MM.1S (cell line): ENCODE results near the gene GSE1.

Experiments used
- DNase-seq: peaks from one replicate; pipeline ENCODE4 v3.0.0-alpha.2; 2015
- H2AFZ ChIP-seq: fragments of 300-600 bp; sonication (generic); 2 replicates; pipeline ENCODE4 v1.6.0; 2016; ENCODE audit warnings: antibody characterized with exemption, low read length
- H3F3A ChIP-seq: fragments of 300-600 bp; sonication (generic); 2 replicates; pipeline ENCODE4 v1.6.1; 2016; ENCODE audit warnings: mild to moderate bottlenecking, antibody characterized with exemption, low read length, moderate library complexity, mixed read lengths; ENCODE audit not compliant: insufficient read depth
- H3K27ac ChIP-seq: fragments of 300-600 bp; sonication (generic); 2 replicates; pipeline ENCODE4 v1.5.1; 2016; ENCODE audit warnings: mild to moderate bottlenecking, low read length
- H3K27me3 ChIP-seq: fragments of 300-600 bp; sonication (generic); replicated peaks from 2 replicates; pipeline ENCODE4 v1.6.0; 2016; ENCODE audit warnings: low read length; ENCODE audit not compliant: insufficient read depth
- H3K36me3 ChIP-seq: fragments of 300-600 bp; sonication (generic); replicated peaks from 2 replicates; pipeline ENCODE4 v1.6.1; 2016; ENCODE audit warnings: mild to moderate bottlenecking, low read length, mixed read lengths; ENCODE audit not compliant: insufficient read depth
- H3K4me1 ChIP-seq: fragments of 300-600 bp; sonication (generic); 2 replicates; pipeline ENCODE4 v1.6.1; 2016; ENCODE audit warnings: low read length, mixed read lengths
- H3K4me2 ChIP-seq: fragments of 300-600 bp; sonication (generic); 2 replicates; pipeline ENCODE4 v1.6.0; 2016; ENCODE audit warnings: low read depth, low read length
- H3K4me3 ChIP-seq: fragments of 300-600 bp; sonication (generic); 2 replicates; pipeline ENCODE4 v1.5.1; 2016; ENCODE audit warnings: low read length, mixed read lengths
- H3K79me2 ChIP-seq: fragments of 300-600 bp; sonication (generic); 2 replicates; pipeline ENCODE4 v1.6.1; 2016; ENCODE audit warnings: mixed run types, low read length, mixed read lengths
- H3K9ac ChIP-seq: fragments of 300-600 bp; sonication (generic); 2 replicates; pipeline ENCODE4 v1.6.1; 2016; ENCODE audit warnings: low read length, mixed read lengths
- H3K9me2 ChIP-seq: fragments of 300-600 bp; sonication (generic); replicated peaks from 2 replicates; pipeline ENCODE4 v1.6.1; 2016; ENCODE audit warnings: mild to moderate bottlenecking, low read length, mixed read lengths; ENCODE audit not compliant: insufficient read depth
- H3K9me3 ChIP-seq: fragments of 300-600 bp; sonication (generic); replicated peaks from 2 replicates; pipeline ENCODE4 v1.6.1; 2016; ENCODE audit warnings: mild to moderate bottlenecking, low read length, mixed read lengths; ENCODE audit not compliant: insufficient read depth
- H4K20me1 ChIP-seq: fragments of 300-600 bp; sonication (generic); 2 replicates; pipeline ENCODE4 v1.6.1; 2016; ENCODE audit warnings: mild to moderate bottlenecking, low read length, moderate library complexity, mixed read lengths; ENCODE audit not compliant: insufficient read depth
- EZH2 ChIP-seq: fragments of 300-600 bp; sonication (generic); optimal IDR thresholded peaks from 2 replicates; pipeline ENCODE3; 2017; ENCODE audit warnings: low read depth, mild to moderate bottlenecking, antibody characterized with exemption, low read length, mixed read lengths
- EZH2phosphoT487 ChIP-seq: fragments of 300-600 bp; sonication (generic); IDR thresholded peaks from 2 replicates; pipeline ENCODE4 v1.6.1; 2018; ENCODE audit warnings: antibody characterized with exemption, low read length
- TF ChIP-seq, protein P1 (sequence below): fragments of 300-600 bp; sonication (generic); IDR thresholded peaks from 2 replicates; pipeline ENCODE4 v1.5.1; 2016; ENCODE audit warnings: antibody characterized with exemption, low read length, mixed read lengths

GSE1 gene

DNA sequence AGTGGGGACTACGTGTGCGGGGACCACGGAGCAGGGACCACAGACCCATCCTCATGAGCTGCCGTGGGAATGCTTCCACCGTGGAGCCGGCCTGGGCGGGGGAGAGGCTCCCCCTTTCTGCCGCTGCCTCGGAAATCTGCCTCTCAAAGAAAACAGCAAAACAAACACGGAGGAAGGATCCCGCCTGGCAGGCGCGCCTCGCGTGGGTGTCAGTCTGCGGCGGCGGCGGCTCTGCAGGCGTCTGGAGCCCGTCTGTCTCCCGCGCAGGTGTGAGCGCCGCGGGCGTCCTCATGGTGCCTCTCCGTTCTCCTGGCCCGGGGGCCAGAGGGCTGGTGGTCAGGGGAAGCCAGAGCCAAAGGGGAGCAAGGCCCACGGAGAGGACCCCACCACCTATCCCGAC lies 27.5 kb downstream of the GSE1 start:
- Histone ChIP-seq H4K20me1 (no peaks in the 10 kb centered on the region), H3K36me3 (no peaks in the 10 kb centered on the region), H3K9me2 (no peaks in the 10 kb centered on the region), H3K9me3 (no peaks in the 10 kb centered on the region), H3K79me2 (no peaks in the 10 kb centered on the region), H2AFZ (no peak overlapping the region), H3F3A (no peaks in the 10 kb centered on the region), H3K9ac (no peak overlapping the region), H3K4me1 (no peaks in the 10 kb centered on the region), H3K4me3 (no peak overlapping the region), H3K4me2 (no peak overlapping the region), H3K27ac (no peak overlapping the region), H3K27me3 (no peaks in the 10 kb centered on the region)
- TF ChIP-seq EZH2, result no peak
- TF ChIP-seq, protein P1, sequence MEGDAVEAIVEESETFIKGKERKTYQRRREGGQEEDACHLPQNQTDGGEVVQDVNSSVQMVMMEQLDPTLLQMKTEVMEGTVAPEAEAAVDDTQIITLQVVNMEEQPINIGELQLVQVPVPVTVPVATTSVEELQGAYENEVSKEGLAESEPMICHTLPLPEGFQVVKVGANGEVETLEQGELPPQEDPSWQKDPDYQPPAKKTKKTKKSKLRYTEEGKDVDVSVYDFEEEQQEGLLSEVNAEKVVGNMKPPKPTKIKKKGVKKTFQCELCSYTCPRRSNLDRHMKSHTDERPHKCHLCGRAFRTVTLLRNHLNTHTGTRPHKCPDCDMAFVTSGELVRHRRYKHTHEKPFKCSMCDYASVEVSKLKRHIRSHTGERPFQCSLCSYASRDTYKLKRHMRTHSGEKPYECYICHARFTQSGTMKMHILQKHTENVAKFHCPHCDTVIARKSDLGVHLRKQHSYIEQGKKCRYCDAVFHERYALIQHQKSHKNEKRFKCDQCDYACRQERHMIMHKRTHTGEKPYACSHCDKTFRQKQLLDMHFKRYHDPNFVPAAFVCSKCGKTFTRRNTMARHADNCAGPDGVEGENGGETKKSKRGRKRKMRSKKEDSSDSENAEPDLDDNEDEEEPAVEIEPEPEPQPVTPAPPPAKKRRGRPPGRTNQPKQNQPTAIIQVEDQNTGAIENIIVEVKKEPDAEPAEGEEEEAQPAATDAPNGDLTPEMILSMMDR, result no peak
- no peak for TF ChIP-seq EZH2phosphoT487
- no peak for DNase-seq

DNA sequence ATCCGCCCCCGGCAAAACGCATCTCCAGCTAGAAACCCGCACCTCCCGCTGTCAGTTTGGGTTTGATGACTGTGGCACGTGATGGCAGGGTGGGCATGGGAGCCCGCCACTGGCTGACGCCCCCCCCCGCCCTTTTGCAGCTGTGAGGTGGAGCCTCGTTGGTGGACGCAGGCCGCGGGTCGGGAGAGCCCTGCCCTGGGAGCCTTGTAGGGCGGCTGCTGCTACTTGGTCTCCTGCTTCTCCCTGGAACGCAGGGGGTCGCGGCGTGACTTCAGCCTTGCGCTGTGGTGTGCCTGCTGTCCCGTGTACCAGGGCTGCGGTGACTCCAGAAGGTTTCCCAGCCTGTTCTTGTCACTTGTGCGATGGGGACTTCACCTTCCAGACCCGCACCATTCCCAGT lies 28.2 kb downstream of the GSE1 start:
- Histone ChIP-seq H3K9me2 (no peaks in the 10 kb centered on the region), H3K27me3 (no peaks in the 10 kb centered on the region), H3K4me3 (no peak overlapping the region), H3K4me2 (no peak overlapping the region), H3K9me3 (no peaks in the 10 kb centered on the region), H2AFZ (no peak overlapping the region), H3K36me3 (no peaks in the 10 kb centered on the region), H3K9ac (no peak overlapping the region), H3F3A (no peaks in the 10 kb centered on the region), H3K4me1 (no peaks in the 10 kb centered on the region), H4K20me1 (no peaks in the 10 kb centered on the region), H3K27ac (no peak overlapping the region), H3K79me2 (no peaks in the 10 kb centered on the region)
- TF ChIP-seq EZH2phosphoT487 (no peak), EZH2 (no peak)
- TF ChIP-seq, protein P1, result no peak
- DNase-seq, result no peak

DNA sequence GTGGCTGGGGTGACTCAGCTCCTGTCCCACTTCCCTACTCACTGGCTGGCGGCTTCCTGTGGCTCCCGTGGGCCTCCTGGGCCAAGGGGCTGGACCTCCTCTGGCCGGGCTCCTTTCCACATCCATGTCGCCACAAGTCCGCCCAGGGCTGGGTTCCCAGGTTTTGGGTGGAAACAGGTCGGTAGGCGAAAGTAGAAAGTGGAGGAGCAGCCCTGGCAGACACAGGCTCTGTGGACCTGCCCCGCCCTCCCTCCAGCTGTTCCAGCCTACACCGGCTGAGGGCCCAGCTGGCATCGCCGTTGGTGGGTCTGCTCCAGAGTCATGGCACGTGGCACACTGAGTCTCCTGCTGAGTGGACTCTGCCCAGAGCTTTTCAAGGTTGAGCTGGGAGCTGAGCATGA lies 28.7 kb downstream of the GSE1 start:
- no peaks in the 10 kb centered on the region for H3K9me2 ChIP-seq
- H4K20me1 ChIP-seq, result no peaks in the 10 kb centered on the region
- DNase-seq, result no peak
- H2AFZ ChIP-seq, result no peak overlapping the region
- no peaks in the 10 kb centered on the region for H3K9me3 ChIP-seq
- H3K79me2 ChIP-seq, result no peaks in the 10 kb centered on the region
- no peaks in the 10 kb centered on the region for H3F3A ChIP-seq
- TF ChIP-seq, protein P1, result no peak
- no peak for TF ChIP-seq EZH2phosphoT487
- TF ChIP-seq EZH2, result no peak
- H3K4me2 ChIP-seq, result no peak overlapping the region
- no peak overlapping the region for H3K9ac ChIP-seq
- no peaks in the 10 kb centered on the region for H3K27me3 ChIP-seq
- H3K27ac ChIP-seq, result no peak overlapping the region
- H3K4me1 ChIP-seq, result no peaks in the 10 kb centered on the region
- H3K4me3 ChIP-seq, result no peak overlapping the region
- no peaks in the 10 kb centered on the region for H3K36me3 ChIP-seq
